NCI-H1105 treated with DMSO at 0.1 percent for 48 hours (cell line): ENCODE data around the gene GPC5.
"Not testable (repeated sequence)": the region's sequence is repeated elsewhere in the genome, so short reads cannot be mapped to it uniquely, and the experiment has no call there.

Source experiments
- DNase-seq: peaks from one replicate; lab custom pipeline; 2025; lab: John Stamatoyannopoulos, UW

Gene GPC5

DNA sequence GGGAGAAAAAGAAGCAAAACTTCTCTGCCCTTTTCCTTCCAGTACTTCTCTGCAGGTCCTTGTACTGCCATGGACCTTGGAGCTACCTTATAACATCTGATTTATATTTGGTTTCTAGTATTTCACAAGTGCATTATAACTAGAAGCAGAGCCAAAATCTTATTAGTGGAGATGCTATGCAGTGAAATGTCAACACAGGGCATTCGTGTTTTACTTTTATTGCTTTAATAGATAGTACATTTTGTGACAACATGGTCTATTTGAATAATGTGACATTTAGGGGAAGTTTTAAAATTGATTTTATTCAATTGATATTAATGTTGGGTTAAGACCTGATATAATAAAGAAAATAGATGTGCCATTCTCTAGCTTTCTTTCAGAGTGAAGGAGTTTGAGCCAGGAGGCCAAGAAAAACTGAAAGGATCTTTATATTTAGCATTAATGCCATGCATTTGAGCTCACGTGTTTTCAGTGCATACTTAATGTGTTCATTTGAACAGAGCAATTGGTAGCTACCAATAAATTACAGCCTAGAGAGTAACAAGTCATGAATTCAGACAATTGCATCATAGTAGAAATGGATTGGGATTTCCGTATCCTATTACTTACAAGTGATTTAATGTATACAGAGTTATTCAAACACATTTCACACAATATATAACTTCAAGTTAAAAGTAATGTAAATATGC lies 863.8 kb downstream of the GPC5 start:
- DNase-seq: no peak

- DNase-seq: no peak
These were observed 867.0 kb downstream of the GPC5 start for GRCh38 chr13:92265408-92265807.

DNA sequence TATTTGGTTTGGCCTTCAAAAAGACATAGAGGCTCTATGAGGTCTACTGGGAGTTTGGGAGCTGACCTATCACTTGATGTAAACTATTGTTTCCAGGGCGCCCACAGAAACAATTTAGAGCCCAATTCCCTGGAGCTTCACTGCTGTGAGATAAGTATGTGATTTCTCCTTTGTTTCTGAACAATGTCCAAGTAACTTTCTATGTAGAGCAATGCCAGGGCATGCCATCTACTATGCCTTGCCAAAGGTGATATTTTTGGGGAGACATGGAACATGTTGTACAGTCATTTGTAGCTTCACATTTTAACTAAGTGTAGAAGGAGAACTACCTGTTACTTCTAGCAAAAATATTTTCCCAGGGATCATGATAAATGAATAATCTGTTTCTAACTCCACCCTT lies 872.6 kb downstream of the GPC5 start:
- no peak for DNase-seq

- no peak for DNase-seq
These were observed 873.8 kb downstream of the GPC5 start for GRCh38 chr13:92272177-92272576.

- not testable (repeated sequence) for DNase-seq
These were observed 882.6 kb downstream of the GPC5 start for GRCh38 chr13:92280986-92281385.

DNA sequence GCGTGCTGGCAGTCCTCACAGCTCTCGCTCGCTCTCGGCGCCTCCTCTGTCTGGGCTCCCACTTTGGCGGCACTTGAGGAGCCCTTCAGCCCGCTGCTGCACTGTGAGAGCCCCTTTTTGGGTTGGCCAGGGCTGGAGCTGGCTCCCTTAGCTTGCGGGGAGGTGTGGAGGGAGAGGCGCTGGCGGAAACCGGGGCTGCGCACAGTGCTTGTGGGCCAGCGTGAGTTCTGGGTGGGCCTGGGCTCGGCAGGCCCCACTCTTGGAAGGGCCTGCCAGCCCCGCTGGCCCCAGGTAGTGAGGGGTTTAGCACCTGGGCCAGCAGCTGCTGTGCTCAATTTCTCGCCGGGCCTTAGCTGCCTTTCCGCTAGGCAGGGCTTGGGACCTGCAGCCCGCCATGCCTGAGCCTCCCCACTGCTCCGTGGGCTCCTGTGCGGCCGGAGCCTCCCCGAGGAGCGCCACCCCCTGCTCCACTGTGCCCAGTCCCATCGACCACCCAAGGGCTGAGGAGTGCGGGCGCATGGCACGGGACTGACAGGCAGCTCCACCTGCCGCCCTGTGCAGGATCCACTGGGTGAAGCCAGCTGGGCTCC lies 892.4 kb downstream of the GPC5 start:
- DNase-seq: not testable (repeated sequence)

- DNase-seq: not testable (repeated sequence)
These were observed 896.1 kb downstream of the GPC5 start for GRCh38 chr13:92294533-92294932.

DNA sequence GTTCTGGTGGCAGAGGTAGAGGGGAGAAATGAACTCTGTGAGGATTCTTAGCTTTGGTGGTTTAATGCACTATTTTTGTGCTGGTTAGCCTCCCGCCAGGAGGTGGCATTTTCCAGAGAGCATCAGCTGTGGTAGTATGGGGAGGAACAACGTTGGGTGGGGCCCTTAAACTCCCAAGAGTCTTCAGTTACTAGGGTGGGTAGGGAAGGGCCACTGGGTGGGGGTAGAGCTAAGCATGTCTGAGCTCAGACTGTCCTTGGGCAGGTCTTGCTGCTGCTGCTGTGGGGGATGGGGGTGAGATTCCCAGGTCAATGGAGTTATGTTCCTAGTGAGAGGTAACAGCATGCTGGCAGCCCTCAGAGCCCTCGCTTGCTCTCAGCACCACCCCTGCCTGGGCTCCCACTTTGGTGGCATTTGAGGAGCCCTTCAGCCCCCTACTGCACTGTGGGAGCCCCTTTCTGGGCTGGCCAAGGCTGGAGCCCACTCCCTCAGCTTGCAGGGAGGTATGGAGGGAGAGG lies 897.8 kb downstream of the GPC5 start:
- not testable (repeated sequence) for DNase-seq

DNA sequence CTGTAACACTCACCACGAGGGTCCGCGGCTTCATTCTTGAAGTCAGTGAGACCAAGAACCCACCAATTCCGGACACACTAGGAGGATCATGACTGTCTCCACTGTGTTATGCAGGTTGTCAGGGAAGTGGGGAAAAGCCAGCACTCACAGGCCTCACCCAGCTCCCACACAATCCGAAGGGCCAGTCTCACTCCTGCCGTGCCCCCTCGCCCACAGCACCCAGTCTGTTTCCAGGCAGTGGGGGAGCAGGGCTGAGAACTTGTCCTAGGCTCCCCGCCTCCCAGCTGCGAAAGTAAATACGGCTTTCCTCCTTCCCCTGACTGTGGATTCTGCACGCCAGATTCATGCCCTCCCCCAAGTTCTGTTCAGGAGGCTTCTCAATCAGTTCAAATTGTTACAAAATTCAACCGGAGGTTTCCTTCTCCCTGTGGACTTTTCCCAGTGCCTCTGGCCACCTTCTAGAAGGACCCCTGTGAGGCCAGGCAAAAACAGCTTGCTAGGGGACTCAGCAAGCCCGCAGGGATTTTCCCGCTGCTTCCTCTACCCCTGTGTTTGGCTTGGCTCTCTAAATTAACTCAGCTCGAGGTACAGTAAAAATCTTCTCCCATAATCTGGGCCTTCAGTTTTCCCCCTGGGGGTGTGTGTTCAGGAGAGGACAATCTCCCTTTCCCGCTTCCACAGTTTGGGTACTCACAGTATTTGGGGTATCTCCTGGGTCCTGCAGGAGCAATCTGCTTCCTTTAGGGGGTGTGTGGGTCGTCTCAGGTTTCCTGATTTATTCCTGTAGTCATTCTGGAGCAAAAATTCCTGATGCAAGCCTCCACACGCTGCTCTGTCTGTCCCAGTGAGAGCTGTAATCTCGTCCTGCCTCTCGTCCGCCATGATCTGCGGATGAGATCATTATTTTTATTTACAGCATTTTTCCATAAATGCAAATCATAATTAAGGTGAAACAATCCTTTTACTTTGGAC lies 899.8 kb downstream of the GPC5 start:
- no peak for DNase-seq

- no peak for DNase-seq
These were observed 902.2 kb downstream of the GPC5 start for GRCh38 chr13:92300651-92301050.

- DNase-seq: no peak
These were observed 905.0 kb downstream of the GPC5 start for GRCh38 chr13:92303428-92303827.

- DNase-seq: no peak
These were observed 909.3 kb downstream of the GPC5 start for GRCh38 chr13:92307752-92308151.

GRCh38 chr13:92312823-92313222 lies 914.4 kb downstream of the GPC5 start:
- DNase-seq: no peak

DNA sequence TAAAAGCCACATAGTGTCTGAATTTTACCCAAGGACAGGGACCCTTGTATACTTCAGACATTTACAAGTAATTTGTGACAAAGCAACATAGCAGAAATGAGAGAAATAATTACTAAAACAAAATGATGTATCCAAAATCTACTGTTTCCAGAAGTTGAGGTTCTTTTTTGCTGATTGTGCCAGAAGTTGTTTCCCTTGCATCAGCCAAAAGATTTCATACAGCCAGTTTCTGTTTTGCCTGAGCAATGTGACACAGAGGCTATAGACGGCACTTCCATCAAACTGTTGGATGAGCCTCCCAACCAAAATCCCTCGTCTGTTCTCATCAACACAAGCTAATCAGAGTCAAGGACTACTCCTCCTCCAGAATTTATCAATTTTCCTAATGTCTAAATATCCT lies 915.0 kb downstream of the GPC5 start:
- DNase-seq: no peak

DNA sequence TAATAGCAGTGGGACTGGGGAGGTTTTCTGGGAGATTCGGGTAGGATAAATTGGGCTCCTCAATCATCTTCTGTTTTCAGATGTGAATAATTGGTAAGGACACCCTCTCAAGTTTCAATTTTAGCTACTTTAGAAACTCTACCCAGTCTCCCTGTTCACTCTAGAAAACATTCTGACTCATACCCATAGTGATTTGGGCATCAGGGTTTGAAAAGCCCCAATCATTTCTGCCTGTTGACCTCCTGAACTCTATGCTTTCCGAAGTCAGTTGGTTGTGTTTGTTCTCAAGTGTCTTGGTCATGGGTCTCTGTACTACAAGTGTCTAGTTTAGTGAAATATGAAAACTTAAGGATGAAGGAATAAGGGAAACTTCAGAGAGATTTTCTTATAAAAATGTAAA lies 916.8 kb downstream of the GPC5 start:
- no peak for DNase-seq

DNA sequence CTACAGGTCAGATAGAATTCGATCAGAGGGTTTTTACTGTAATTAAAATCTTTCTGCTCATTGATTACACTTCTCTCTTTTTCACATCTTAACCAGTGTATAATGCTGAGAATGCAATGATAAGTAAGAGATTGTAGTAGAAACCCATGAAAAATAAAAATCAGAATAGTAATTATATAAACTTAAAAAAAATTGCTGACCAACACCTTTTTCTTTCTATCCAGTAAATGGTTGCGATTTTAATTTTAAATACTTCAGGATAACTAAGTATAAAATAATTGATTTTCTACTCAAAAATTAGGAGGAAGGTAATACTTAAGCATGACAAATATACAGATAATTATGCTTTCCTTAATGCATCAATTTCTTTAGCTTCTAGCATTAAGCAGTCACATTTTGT lies 917.6 kb downstream of the GPC5 start:
- DNase-seq: no peak

GRCh38 chr13:92317066-92317465 lies 918.6 kb downstream of the GPC5 start:
- no peak for DNase-seq

- DNase-seq: no peak
These were observed 921.9 kb downstream of the GPC5 start for GRCh38 chr13:92320323-92320722.

GRCh38 chr13:92321174-92321573 lies 922.8 kb downstream of the GPC5 start:
- DNase-seq: no peak

- DNase-seq: no peak
These were observed 947.2 kb downstream of the GPC5 start for GRCh38 chr13:92345627-92346026.

DNA sequence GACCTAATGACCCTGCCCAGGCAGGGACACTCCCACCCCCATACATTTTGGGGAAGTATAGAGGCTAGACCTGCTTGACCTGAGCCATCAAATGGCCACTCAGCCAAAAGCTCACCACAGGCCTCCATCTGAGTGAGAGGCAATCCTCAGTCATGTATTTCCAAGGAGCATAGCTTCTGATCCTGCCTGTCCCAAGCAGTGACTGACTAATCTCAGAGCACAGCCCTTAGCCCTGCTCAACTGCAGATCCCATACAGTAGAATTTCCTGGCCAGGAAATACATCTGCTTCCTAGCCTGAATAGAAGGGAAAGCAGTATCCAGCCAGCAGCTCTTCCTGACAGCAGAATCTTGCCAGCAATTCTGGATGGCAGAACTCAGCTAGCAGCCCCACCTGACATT lies 947.6 kb downstream of the GPC5 start:
- no peak for DNase-seq

GRCh38 chr13:92354583-92354982 lies 956.2 kb downstream of the GPC5 start:
- DNase-seq: no peak

- DNase-seq: peak; percentile 5
These were observed 956.8 kb downstream of the GPC5 start for GRCh38 chr13:92355213-92355612.
